ENCODE results near the gene MED31.
"Not testable (repeated sequence)": the region's sequence is repeated elsewhere in the genome, so short reads cannot be mapped to it uniquely, and the experiment has no call there.

The MED31 gene

DNA sequence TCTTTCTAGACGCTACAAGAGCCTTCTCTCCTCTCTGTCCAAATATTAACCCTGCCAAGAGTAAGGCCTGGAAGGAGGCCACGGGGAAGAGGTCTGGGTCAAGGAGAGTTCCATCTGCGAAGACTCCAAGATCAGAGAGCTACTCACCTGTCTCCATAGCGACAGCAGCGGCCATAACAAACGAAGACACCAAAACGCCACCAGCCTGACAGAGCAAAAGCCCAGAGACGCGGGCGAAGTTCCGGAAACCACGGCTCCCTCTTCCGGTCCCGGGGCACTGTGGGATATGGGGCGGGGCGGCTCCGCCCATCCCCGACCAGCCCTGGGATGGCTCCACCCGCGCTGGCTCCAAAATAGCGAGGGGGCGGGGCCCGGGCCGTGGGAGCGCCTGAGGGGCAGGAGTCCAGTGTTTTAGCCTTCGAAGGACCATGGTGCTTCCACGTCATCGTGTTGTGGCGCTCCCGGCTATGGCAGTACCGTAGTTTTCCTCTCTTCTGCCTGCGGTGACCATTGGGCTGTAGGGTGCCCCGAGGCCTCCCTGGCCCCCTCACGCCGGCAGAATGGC lies at the start of gene MED31, which contains the start of gene C17orf100:
TSS of gene MED31 (minus strand) at position 252 of the 565 bp plus-strand sequence. CDS start at position 175, 77 bp downstream.
TSS of gene C17orf100 (plus strand) at position 409 of the 565 bp plus-strand sequence. CDS start at position 561, 152 bp downstream.
- DNase-seq (ENCODE audit: low read depth) = peak; percentile 92

DNA sequence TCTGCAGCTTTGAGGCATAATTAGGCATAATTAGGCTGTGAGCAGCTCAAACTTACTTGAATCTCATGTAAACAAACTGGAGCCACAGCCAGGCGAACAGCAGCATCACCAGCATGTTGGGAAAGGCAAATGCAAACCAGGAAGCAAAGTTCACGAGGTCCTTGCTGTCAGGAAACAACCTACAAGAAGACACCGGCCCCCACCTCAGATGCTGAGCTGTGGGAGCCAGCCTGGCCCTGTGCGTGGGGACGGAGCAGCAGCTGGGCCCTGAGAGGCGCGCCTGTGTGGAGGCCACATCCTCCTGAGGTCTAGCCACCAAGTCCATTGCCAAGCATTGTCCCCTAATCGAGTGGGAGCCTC lies 49.5 kb upstream of the MED31 start:
- no peak for DNase-seq (ENCODE audit: low read depth)

GRCh38 chr17:6699997-6700947 lies 48.9 kb upstream of the MED31 start:
- DNase-seq (ENCODE audit: low read depth) = no peak

DNA sequence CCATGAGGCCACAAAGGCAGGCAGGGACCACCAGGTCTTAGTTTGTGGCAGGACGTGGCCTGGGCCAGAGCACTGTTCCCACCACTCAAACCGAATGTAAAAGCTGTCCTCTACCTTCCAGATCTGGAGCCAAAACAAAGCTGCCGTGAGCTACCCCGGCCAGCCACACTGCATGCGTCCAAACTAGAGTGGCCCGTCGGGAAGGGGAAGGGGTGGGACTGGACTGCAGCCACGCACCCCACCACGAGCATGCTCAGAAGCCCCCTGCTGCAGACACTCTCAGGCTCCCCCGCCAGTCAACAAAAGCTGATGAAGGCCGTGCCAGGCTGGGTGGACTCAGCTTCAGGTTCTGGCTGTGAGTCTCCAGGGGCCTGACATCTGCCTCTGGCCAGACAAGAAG lies 46.6 kb upstream of the MED31 start:
- DNase-seq (ENCODE audit: low read depth) = no peak

DNA sequence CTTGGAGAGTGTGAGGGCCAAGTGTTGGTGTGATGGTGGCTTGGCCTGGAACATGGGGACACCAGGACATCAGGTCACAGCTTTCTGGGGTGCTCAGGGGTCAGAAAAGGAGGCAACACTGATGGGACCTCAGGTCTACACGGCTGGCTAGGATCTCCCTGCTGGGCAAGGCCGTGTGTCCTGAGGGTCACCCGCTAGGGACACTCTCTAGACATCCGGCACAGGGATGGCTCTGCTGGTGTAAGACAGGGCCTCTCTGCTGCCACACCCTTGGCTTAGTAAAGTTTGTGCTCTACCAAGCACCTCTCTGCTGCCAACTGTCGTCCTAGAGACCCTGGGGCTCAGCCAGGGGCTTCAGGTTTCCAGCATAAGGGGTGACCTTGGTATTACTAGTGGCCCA lies 45.5 kb upstream of the MED31 start:
- no peak for DNase-seq (ENCODE audit: low read depth)

- DNase-seq (ENCODE audit: low read depth) = no peak
These were observed 44.2 kb upstream of the MED31 start for GRCh38 chr17:6695565-6695964.

DNA sequence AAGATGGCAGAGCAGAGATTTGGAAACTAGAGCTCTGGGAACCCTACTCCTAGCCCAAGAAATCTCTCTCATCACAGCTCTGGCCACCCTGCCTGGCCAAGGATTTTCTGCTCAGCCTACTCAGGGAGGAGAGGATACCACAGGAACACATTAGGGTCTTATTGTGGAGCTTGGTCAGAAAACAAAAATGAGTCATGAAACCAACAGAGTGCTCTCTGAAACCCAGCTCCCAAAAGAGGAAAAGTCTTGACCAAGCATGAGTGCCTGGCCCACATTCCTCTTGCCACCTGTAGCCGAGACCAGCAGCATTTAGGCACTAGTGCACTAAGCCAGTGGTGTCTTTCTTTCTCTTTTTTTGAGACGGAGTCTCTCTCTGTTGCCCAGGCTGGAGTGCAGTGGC lies 43.6 kb upstream of the MED31 start:
- no peak for DNase-seq (ENCODE audit: low read depth)

- not testable (repeated sequence) for DNase-seq (ENCODE audit: low read depth)
These were observed 40.6 kb upstream of the MED31 start for GRCh38 chr17:6691958-6692357.

DNA sequence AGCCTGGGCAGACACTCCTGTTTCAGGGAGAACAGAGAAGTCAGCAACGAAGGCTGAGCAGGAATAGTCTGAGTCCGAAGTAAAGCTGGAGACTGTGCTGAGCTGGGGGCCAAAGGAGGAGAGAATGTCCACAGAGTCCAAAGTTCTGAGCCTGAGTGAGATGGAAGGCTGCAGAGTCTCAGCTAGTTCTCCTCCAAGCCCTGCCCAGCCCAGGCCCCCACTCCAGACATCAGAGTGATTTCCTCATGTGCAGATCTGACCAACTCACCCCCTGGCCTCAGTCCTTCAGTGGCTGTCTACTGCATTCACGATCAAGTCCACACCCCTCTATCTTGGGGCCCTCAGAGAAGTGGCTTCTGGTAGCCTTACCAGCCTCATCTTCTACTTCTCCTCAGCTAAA lies 40.1 kb upstream of the MED31 start:
- no peak for DNase-seq (ENCODE audit: low read depth)

GRCh38 chr17:6690641-6691040 lies 39.2 kb upstream of the MED31 start:
- no peak for DNase-seq (ENCODE audit: low read depth)

- no peak for DNase-seq (ENCODE audit: low read depth)
These were observed 37.5 kb upstream of the MED31 start for GRCh38 chr17:6688944-6689343.

DNA sequence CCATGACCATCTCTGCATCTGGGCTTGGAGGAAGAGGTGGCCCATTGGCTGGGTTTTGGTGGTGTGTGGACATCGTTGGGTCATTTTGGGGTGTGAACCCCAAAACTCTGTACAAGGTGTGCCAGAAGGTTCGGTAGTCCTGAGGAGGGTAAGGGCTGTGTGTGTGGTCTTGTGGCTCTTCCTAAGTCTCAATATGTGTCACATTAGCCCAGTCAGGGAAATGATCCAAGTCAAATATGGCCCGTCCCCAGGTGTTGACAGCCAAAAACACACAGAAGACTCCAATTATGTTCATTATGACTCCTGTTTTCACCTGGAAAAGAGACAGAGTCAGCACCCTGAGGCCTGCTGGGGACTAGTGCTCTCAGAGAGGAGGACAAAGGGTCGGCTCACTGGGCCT lies 34.6 kb upstream of the MED31 start:
- no peak for DNase-seq (ENCODE audit: low read depth)

DNA sequence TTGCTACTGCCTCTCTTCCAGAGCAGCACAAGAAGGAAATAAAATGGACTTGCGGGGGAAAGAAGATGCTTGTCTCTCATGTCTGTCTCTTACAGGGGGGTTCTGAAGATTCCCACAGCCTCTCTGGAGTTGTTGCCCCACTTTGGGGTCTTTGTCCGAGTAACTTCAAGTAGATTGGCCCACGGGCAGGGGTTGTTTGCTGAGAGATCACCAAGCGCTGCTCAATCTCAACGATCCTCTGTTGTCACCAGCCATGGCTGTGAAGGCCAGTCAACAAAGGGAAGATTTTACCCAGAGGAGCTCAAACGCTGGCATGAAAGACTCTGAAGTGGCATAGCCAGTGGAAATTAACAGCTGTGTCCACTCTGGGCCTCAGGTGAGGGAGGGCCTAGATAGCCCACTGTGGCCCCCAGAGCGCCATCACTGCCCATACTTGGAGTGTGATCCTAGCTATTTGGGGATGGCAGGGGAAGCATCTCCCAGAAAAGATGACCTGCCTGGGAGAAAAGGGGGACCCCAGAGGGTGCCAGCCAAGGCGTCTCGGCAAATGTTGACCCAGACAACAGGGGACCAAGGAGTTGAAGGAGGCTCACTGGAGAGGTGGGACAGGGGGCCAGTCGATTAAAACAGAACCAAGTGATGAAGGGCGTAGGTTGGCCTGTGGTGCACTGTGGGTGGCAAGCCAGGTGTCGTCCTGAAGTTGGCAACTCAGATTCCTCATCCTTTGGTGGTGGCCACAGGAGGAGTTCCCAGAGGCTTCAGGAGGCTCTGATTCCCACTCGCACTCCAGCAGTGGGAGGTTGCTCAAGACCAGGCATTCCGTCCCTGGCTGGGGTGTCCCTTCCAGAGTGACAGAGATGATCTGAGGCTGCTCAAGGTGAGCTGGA lies 33.7 kb upstream of the MED31 start:
- no peak for DNase-seq (ENCODE audit: low read depth)

- no peak for DNase-seq (ENCODE audit: low read depth)
These were observed 33.0 kb upstream of the MED31 start for GRCh38 chr17:6684460-6684783.

GRCh38 chr17:6683730-6684459 lies 32.5 kb upstream of the MED31 start:
- DNase-seq (ENCODE audit: low read depth) = no peak

- no peak for DNase-seq (ENCODE audit: low read depth)
These were observed 31.8 kb upstream of the MED31 start for GRCh38 chr17:6683081-6683684.

DNA sequence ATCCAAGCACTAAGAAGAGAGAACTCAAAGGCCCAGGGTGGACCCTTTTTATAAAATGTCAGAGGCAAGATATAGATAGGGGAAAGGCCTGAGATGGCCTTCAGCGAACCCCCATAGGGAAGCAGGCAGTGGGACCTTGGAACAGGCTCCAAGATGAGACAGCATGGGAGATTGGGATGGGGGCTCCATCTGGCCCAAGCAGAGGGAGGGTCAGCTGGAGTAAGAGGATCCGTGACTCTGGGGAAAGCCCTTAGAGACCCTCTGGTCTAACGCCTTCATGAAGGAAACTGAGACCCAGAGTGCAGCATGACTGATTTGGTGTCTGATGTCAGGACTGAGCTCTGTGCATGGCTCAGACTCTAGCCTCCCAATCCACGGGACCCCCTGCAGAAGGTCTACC lies 30.9 kb upstream of the MED31 start:
- DNase-seq (ENCODE audit: low read depth) = no peak

- no peak for DNase-seq (ENCODE audit: low read depth)
These were observed 30.3 kb upstream of the MED31 start for GRCh38 chr17:6681671-6682070.

GRCh38 chr17:6681176-6681575 lies 29.8 kb upstream of the MED31 start:
- DNase-seq (ENCODE audit: low read depth) = no peak

DNA sequence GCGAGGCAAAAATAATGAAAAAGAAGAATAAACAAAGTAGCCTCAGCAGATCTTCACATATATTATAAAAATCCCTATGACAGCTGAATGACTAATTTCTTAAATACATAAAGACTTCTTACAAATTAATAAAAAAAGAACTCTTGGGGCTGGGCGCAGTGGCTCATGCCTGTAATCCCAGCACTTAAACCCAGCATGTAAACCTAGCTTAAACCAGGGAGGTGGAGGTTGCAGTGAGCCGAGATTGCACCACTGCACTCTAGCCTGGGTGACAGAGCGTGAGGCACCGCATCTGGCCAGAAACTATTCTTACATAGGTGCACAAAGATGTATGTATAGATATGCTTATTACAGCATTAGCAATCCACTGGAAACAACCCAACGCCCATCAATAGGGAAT lies 27.8 kb upstream of the MED31 start:
- DNase-seq (ENCODE audit: low read depth) = no peak

DNA sequence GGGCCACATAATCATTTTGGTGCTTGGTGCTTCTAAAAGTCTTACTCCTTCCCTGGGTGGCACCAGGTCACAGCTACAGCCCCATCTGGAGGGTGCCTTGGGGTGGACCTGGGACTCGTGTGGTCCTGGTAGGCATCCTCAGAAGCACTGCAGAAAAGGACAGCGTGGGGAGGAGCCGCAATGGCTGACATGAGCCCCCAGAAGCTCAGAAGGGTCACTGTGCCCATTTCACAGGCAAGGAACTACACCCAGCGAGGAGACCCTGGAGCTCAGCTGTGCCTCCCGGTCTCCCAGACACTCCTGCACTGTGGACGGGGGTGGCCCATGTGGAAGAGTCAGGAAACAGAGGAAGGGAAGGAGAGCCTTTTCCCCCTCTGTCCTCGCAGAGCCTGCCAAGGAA lies 26.5 kb upstream of the MED31 start:
- no peak for DNase-seq (ENCODE audit: low read depth)
